A549 (cell line): ENCODE measurements around the gene MSI2. TPM values are rescaled to one million over a fixed set of nuclear protein-coding genes. Genes with fewer than 3 reads are reported as not detected.

Experiments
- ATAC-seq, 2 experiments: fragments of 200-7000 bp in 1 of 2; fragments of >200 bp in 1 of 2; cut with Nextera tagmentation in 1 of 2; cut with Tn5 transposase in 1 of 2; 3 replicates each; pipeline versions ENCODE4 v1.8.0 to v1.9.1; 2018 to 2020; ENCODE audit warnings: mild to moderate bottlenecking in 1 of 2, moderate library complexity in 1 of 2
- CTCF ChIA-PET: fragments of 300-600 bp; sonication (Branson Sonifier 250); formaldehyde crosslinking; extraction: SDS; loops from one replicate; lab custom pipeline; 2021; ENCODE audit warnings: antibody characterized with exemption, inconsistent platforms; lab: Yijun Ruan, JAX
- POLR2A ChIA-PET: fragments of 350-600 bp; formaldehyde crosslinking; extraction: SDS; loops from one replicate; lab custom pipeline; 2021; ENCODE audit warnings: antibody characterized with exemption, inconsistent platforms; lab: Yijun Ruan, JAX
- DNase-seq, 2 experiments: peaks; one replicate each; pipeline versions ENCODE4 v3.0.0 to v3.0.0-alpha.2; 2011 to 2016; ENCODE audit warnings: low read depth in 1 of 2, low spot score in 1 of 2
- FAIRE-seq: peaks from 2 replicates; lab custom pipeline; 2011; peaks lifted over from hg19 to GRCh38; lab: Jason Lieb, UNC
- H3K27ac ChIP-seq, 2 experiments: fragments of >200 bp; sonication (Bioruptor Twin); formaldehyde crosslinking; 3 replicates each; pipeline ENCODE4 v1.5.1; 2016 to 2017
- H3K4me1 ChIP-seq: fragments of >200 bp; sonication (Bioruptor Twin); formaldehyde crosslinking; 3 replicates; pipeline ENCODE4 v1.6.1; 2016
- H3K4me2 ChIP-seq: fragments of >200 bp; sonication (Bioruptor Twin); formaldehyde crosslinking; 3 replicates; pipeline ENCODE4 v1.6.1; 2016
- H3K4me3 ChIP-seq: fragments of >200 bp; sonication (Bioruptor Twin); formaldehyde crosslinking; 3 replicates; pipeline ENCODE4 v1.5.1; 2016
- H3K9me3 ChIP-seq: fragments of >200 bp; sonication (Bioruptor Twin); formaldehyde crosslinking; 3 replicates; pipeline ENCODE4 v1.6.1; 2016
- CBX2 ChIP-seq: fragments of 200-600 bp; sonication (generic); IDR thresholded peaks from 2 replicates; pipeline ENCODE4 v1.6.1; 2016; ENCODE audit warnings: low read depth, mild to moderate bottlenecking, borderline replicate concordance
- CBX8 ChIP-seq: fragments of 200-600 bp; sonication (generic); IDR thresholded peaks from 2 replicates; pipeline ENCODE4 v1.6.1; 2016
- EHF ChIP-seq: fragments of 250-450 bp; sonication (Bioruptor Pico); IDR thresholded peaks from 2 replicates; pipeline ENCODE4 v1.5.0; 2020; ENCODE audit warnings: mild to moderate bottlenecking
- FOXS1 ChIP-seq: fragments of 250-450 bp; sonication (Bioruptor Pico); IDR thresholded peaks from 2 replicates; pipeline ENCODE4 v1.5.0; 2020; ENCODE audit warnings: mild to moderate bottlenecking, moderate library complexity
- GATA3 ChIP-seq: IDR thresholded peaks from 2 replicates; pipeline ENCODE4 v1.6.1; 2012; ENCODE audit warnings: borderline replicate concordance
- HEYL ChIP-seq: fragments of 250-450 bp; sonication (Bioruptor Pico); IDR thresholded peaks from 2 replicates; pipeline ENCODE4 v1.8.0; 2021; ENCODE audit warnings: mild to moderate bottlenecking, moderate library complexity
- HOXB13 ChIP-seq: fragments of 250-450 bp; sonication (Bioruptor Pico); IDR thresholded peaks from 2 replicates; pipeline ENCODE4 v1.5.0; 2020; ENCODE audit warnings: low read depth, mild to moderate bottlenecking, moderate library complexity
- HOXB5 ChIP-seq: fragments of 250-450 bp; sonication (Bioruptor Pico); IDR thresholded peaks from 2 replicates; pipeline ENCODE4 v1.5.0; 2020; ENCODE audit warnings: mild to moderate bottlenecking, moderate library complexity
- JUNB ChIP-seq: fragments of >200 bp; sonication (Bioruptor Twin); formaldehyde crosslinking; IDR thresholded peaks from 2 replicates; pipeline ENCODE4 v1.6.1; 2016
- KDM5A ChIP-seq: fragments of 200-600 bp; sonication (generic); IDR thresholded peaks from 2 replicates; pipeline ENCODE4 v1.6.1; 2016; ENCODE audit warnings: antibody characterized with exemption, mild to moderate bottlenecking
- MAZ ChIP-seq: fragments of 150-350 bp; IDR thresholded peaks from 2 replicates; pipeline ENCODE4 v1.6.1; 2014; ENCODE audit warnings: antibody characterized with exemption, low read depth, low read length, borderline replicate concordance
- MYC ChIP-seq: IDR thresholded peaks from 2 replicates; pipeline ENCODE4 v1.6.1; 2012; ENCODE audit warnings: mild to moderate bottlenecking, inconsistent platforms, low read length, improper control_type of control experiment, borderline replicate concordance
- NR3C1 ChIP-seq: fragments of >200 bp; sonication (Bioruptor Twin); formaldehyde crosslinking; IDR thresholded peaks from 3 replicates; pipeline ENCODE4 v1.6.1; 2017
- POLR2A ChIP-seq: IDR thresholded peaks from 2 replicates; pipeline ENCODE4 v1.6.1; 2012; ENCODE audit warnings: mild to moderate bottlenecking, low read length
- RAD21 ChIP-seq, 2 experiments: fragments of >200 bp in 1 of 2; sonication (Bioruptor Twin) in 1 of 2; formaldehyde crosslinking in 1 of 2; IDR thresholded peaks in 1 of 2; conservative IDR thresholded peaks in 1 of 2; 2 replicates in 1 of 2; 3 replicates in 1 of 2; pipeline ENCODE4 v1.6.1; 2012 to 2018; ENCODE audit warnings: inconsistent platforms in 1 of 2
- RARB ChIP-seq: fragments of 250-450 bp; sonication (Bioruptor Pico); IDR thresholded peaks from 2 replicates; pipeline ENCODE4 v1.8.0; 2021; ENCODE audit warnings: mild to moderate bottlenecking, moderate library complexity
- TP53 ChIP-seq: fragments of 250-450 bp; sonication (Bioruptor Pico); IDR thresholded peaks from 2 replicates; pipeline ENCODE4 v1.5.0; 2021; ENCODE audit warnings: mild to moderate bottlenecking, moderate library complexity
- ZC3H11A ChIP-seq: fragments of 450-650 bp; IDR thresholded peaks from 2 replicates; pipeline ENCODE4 v1.6.1; 2014; ENCODE audit warnings: antibody characterized with exemption, mild to moderate bottlenecking
- ZNF302 ChIP-seq: fragments of 250-450 bp; sonication (Bioruptor Pico); IDR thresholded peaks from 2 replicates; pipeline ENCODE4 v1.9.0; 2021; ENCODE audit warnings: inconsistent platforms, mild to moderate bottlenecking, moderate library complexity
- ZSCAN20 ChIP-seq: fragments of 250-450 bp; sonication (Bioruptor Pico); IDR thresholded peaks from 2 replicates; pipeline ENCODE4 v1.8.0; 2022; ENCODE audit warnings: mild to moderate bottlenecking, moderate library complexity
- WGBS: methylation state at CpG from one replicate; pipeline ENCODE4 v1.1.6; 2017; ENCODE audit errors: missing lambda C conversion rate; 5-methylcytosine and 5-hydroxymethylcytosine counted together
- polyA plus RNA-seq, 4 experiments: library from polyadenylated mRNA; depleted of rRNA in 3 of 4; stranded (reverse); fragments of >200 nt; fragmentation: RNase III in 1 of 4; extraction: RNeasy Plus Mini Kit Qiagen cat#74134 plus additional on column Dnase treatment in 1 of 4; gene quantifications; 2 replicates in 3 of 4; 3 replicates in 1 of 4; pipeline ENCODE4 v1.2.3, GENCODE V29; 2011 to 2017
- TF ChIP-seq, protein P1 (sequence below): fragments of 250-450 bp; sonication (Bioruptor Pico); IDR thresholded peaks from 2 replicates; pipeline ENCODE4 v1.5.0; 2020; ENCODE audit warnings: low read depth, mild to moderate bottlenecking, moderate library complexity
- TF ChIP-seq, protein P2 (sequence below): IDR thresholded peaks from 2 replicates; pipeline ENCODE4 v1.6.1; 2012
- TF ChIP-seq, protein P3 (sequence below): IDR thresholded peaks from 2 replicates; pipeline ENCODE4 v1.6.1; 2012; ENCODE audit warnings: low read depth, borderline replicate concordance
- TF ChIP-seq, protein P4 (sequence below): fragments of 450-650 bp; IDR thresholded peaks from 2 replicates; pipeline ENCODE4 v1.6.1; 2014; ENCODE audit warnings: antibody characterized with exemption
- TF ChIP-seq, protein P5 (sequence below): fragments of 250-450 bp; sonication (Bioruptor Pico); IDR thresholded peaks from 2 replicates; pipeline ENCODE4 v1.5.0; 2021; ENCODE audit warnings: mild to moderate bottlenecking, moderate library complexity, borderline replicate concordance

Gene MSI2
- polyA plus RNA-seq, 2 of the 4 experiments (the other 2 are of a cell fraction) = 43.6 to 44.4 TPM

DNA sequence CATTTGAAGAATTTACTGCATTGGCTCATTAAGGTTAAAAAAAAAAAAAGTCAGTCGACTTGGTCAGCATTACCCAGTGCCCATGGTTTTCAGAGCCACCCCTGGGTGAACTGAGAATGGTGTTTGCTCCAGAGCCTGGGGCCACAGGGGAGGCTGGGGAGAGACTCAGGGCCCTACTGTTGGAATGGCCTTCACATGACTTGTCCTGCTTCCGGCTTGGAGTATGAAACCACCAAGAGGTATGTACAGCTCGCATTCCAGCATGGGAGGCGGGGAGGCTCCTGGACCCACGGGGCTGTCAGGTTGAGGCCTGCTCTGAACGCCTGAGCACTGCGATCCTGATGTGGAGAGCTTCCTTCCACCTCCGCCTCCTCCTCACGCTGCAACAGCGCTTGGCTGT is 36.8 kb downstream of the MSI2 start:
- H3K4me1 ChIP-seq = peaks cover 20% of the 10 kb centered on the region
- no peak overlapping the region for H3K4me3 ChIP-seq
- ChIA-PET POLR2A (no interaction called here), CTCF (interaction anchor here (1.1 kb wide), 1 partner anchor 50 kb away, joined by 3 read pairs; no protein-coding TSS in a partner anchor)
- ATAC-seq (no peak), DNase-seq (no peak), FAIRE-seq (no peak)
- peaks cover 4% of the 10 kb centered on the region; the same call in 2 of the 3 replicates for H3K9me3 ChIP-seq
- H3K4me2 ChIP-seq = no peak overlapping the region
- TF ChIP-seq MAZ (no peak), RAD21 (conservative IDR thresholded peaks at IDR 0.05 in 1 of 2, IDR thresholded peaks at IDR 0.05 in 1 of 2) (no peak), POLR2A (no peak), FOXS1 (CRISPR knock-in tag) (no peak), KDM5A (no peak)
- TF ChIP-seq, protein P1, sequence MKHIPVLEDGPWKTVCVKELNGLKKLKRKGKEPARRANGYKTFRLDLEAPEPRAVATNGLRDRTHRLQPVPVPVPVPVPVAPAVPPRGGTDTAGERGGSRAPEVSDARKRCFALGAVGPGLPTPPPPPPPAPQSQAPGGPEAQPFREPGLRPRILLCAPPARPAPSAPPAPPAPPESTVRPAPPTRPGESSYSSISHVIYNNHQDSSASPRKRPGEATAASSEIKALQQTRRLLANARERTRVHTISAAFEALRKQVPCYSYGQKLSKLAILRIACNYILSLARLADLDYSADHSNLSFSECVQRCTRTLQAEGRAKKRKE (CRISPR knock-in tag) = no peak
- H3K27ac ChIP-seq = no peak overlapping the region
- 88% methylated on average over 10 of the region's 10 CpGs for WGBS

DNA sequence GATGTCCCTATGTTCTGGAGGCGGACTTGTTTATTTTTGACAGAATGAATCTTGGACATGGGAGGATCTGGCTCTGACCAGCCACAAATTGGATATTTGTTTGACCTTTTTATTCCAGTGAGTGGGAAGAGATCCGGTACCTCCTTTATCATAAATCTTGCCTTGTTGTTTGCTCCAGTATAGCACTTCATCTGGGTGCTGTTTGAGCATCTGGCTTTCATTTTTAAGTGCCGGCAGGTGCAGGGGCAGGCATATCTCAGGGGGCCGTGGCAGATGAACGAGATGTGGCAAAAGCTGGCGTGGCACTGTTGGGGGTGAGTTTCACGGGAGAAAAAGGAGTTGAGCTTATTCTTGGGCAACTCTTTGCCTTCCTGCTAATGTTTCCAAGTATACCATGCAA is 37.8 kb downstream of the MSI2 start:
- Histone ChIP-seq H3K4me1 (peaks cover 20% of the 10 kb centered on the region), H3K27ac (peak overlapping the region in 1 of 2 experiments; percentile 59; a peak in 4 of 6 replicates)
- CTCF ChIA-PET = interaction anchor here (1.1 to 2.3 kb wide), 2 partner anchors 51 to 222 kb away, joined by 3 to 6 read pairs; no protein-coding TSS in a partner anchor

More for the DNA sequence above, 37.8 kb downstream of the MSI2 start:
- WGBS = 96% methylated on average over 7 of the region's 7 CpGs
- DNase-seq (no peak), FAIRE-seq (no peak), ATAC-seq (no peak)
- POLR2A ChIA-PET = no interaction called here
- Histone ChIP-seq H3K9me3 (peaks cover 9% of the 10 kb centered on the region), H3K4me2 (no peak overlapping the region), H3K4me3 (no peak overlapping the region)
- TF ChIP-seq JUNB = no peak
- TF ChIP-seq, protein P2, sequence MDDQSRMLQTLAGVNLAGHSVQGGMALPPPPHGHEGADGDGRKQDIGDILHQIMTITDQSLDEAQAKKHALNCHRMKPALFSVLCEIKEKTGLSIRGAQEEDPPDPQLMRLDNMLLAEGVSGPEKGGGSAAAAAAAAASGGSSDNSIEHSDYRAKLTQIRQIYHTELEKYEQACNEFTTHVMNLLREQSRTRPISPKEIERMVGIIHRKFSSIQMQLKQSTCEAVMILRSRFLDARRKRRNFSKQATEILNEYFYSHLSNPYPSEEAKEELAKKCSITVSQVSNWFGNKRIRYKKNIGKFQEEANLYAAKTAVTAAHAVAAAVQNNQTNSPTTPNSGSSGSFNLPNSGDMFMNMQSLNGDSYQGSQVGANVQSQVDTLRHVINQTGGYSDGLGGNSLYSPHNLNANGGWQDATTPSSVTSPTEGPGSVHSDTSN = no peak
- TF ChIP-seq GATA3 = no peak
- no peak for TF ChIP-seq RARB (CRISPR knock-in tag)
- TF ChIP-seq, protein P3, sequence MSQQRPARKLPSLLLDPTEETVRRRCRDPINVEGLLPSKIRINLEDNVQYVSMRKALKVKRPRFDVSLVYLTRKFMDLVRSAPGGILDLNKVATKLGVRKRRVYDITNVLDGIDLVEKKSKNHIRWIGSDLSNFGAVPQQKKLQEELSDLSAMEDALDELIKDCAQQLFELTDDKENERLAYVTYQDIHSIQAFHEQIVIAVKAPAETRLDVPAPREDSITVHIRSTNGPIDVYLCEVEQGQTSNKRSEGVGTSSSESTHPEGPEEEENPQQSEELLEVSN = no peak
- TF ChIP-seq HEYL (CRISPR knock-in tag) = no peak
- TF ChIP-seq ZNF302 (CRISPR knock-in tag) = no peak
- TF ChIP-seq HOXB13 = no peak
- no peak for TF ChIP-seq CBX2
- no peak for TF ChIP-seq NR3C1
- TF ChIP-seq, protein P4, sequence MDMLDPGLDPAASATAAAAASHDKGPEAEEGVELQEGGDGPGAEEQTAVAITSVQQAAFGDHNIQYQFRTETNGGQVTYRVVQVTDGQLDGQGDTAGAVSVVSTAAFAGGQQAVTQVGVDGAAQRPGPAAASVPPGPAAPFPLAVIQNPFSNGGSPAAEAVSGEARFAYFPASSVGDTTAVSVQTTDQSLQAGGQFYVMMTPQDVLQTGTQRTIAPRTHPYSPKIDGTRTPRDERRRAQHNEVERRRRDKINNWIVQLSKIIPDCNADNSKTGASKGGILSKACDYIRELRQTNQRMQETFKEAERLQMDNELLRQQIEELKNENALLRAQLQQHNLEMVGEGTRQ = no peak
- no peak for TF ChIP-seq ZC3H11A
- no peak for TF ChIP-seq EHF
- no peak for TF ChIP-seq TP53 (CRISPR knock-in tag)
- no peak for TF ChIP-seq HOXB5 (CRISPR knock-in tag)
- TF ChIP-seq MYC = no peak
- no peak for TF ChIP-seq CBX8
- TF ChIP-seq, protein P5, sequence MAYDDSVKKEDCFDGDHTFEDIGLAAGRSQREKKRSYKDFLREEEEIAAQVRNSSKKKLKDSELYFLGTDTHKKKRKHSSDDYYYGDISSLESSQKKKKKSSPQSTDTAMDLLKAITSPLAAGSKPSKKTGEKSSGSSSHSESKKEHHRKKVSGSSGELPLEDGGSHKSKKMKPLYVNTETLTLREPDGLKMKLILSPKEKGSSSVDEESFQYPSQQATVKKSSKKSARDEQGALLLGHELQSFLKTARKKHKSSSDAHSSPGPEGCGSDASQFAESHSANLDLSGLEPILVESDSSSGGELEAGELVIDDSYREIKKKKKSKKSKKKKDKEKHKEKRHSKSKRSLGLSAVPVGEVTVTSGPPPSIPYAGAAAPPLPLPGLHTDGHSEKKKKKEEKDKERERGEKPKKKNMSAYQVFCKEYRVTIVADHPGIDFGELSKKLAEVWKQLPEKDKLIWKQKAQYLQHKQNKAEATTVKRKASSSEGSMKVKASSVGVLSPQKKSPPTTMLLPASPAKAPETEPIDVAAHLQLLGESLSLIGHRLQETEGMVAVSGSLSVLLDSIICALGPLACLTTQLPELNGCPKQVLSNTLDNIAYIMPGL (CRISPR knock-in tag) = no peak
- TF ChIP-seq ZSCAN20 = no peak
